GM23338 (cell line): ENCODE measurements around the gene COG2. TPM values are rescaled to one million over a fixed set of nuclear protein-coding genes. Genes with fewer than 3 reads are reported as not detected.

Experiments used
- ATAC-seq: fragments of 200-7000 bp; cut with Tn5 transposase; 3 replicates; pipeline ENCODE4 v1.9.1; 2020
- DNase-seq: peaks from one replicate; pipeline ENCODE4 v3.0.0-alpha.2; 2015; ENCODE audit warnings: low spot score
- H2AFZ ChIP-seq: fragments of 200-600 bp; sonication (generic); 2 replicates; pipeline ENCODE4 v1.8.0; 2016; ENCODE audit warnings: antibody characterized with exemption, mild to moderate bottlenecking, moderate library complexity
- H3F3A ChIP-seq: fragments of 200-600 bp; sonication (generic); replicated peaks from 2 replicates; pipeline ENCODE4 v1.8.0; 2017; ENCODE audit warnings: antibody characterized with exemption, mixed run types, low read depth
- H3K27ac ChIP-seq: fragments of 200-600 bp; sonication (generic); 2 replicates; pipeline ENCODE4 v1.6.1; 2016; ENCODE audit warnings: low read depth
- H3K27me3 ChIP-seq: fragments of 200-600 bp; sonication (generic); 2 replicates; pipeline ENCODE4 v1.8.0; 2016; ENCODE audit warnings: mild to moderate bottlenecking, mixed run types, moderate library complexity; ENCODE audit not compliant: insufficient read depth
- H3K36me3 ChIP-seq: fragments of 200-600 bp; sonication (generic); 2 replicates; pipeline ENCODE4 v1.8.0; 2016; ENCODE audit warnings: mild to moderate bottlenecking; ENCODE audit not compliant: insufficient read depth
- H3K4me1 ChIP-seq: fragments of 200-600 bp; sonication (generic); 2 replicates; pipeline ENCODE4 v1.8.0; 2016; ENCODE audit warnings: mild to moderate bottlenecking, moderate library complexity; ENCODE audit not compliant: insufficient read depth
- H3K4me2 ChIP-seq: fragments of 200-600 bp; sonication (generic); 2 replicates; pipeline ENCODE4 v1.7.1; 2017; ENCODE audit warnings: mixed run types
- H3K4me3 ChIP-seq: fragments of 200-600 bp; sonication (generic); 2 replicates; pipeline ENCODE4 v1.6.1; 2016; ENCODE audit warnings: mixed run types
- H3K79me2 ChIP-seq: fragments of 200-600 bp; sonication (generic); replicated peaks from 2 replicates; pipeline ENCODE4 v1.8.0; 2017; ENCODE audit warnings: mild to moderate bottlenecking; ENCODE audit not compliant: insufficient read depth
- H3K9me2 ChIP-seq: fragments of 200-600 bp; sonication (generic); 2 replicates; pipeline ENCODE4 v1.8.0; 2017; ENCODE audit not compliant: insufficient read depth
- H4K20me1 ChIP-seq: fragments of 200-600 bp; sonication (generic); replicated peaks from 2 replicates; pipeline ENCODE4 v1.8.0; 2017; ENCODE audit warnings: mild to moderate bottlenecking; ENCODE audit not compliant: insufficient read depth
- H3K27ac Mint-ChIP-seq: 2 replicates; pipeline ENCODE4 v1.8.0; 2020; ENCODE audit warnings: inconsistent platforms, mild to moderate bottlenecking, moderate library complexity, mixed read lengths
- H3K27me3 Mint-ChIP-seq: 3 replicates; pipeline ENCODE4 v1.8.0; 2022; ENCODE audit warnings: low read depth, mild to moderate bottlenecking, moderate library complexity, mixed read lengths, inconsistent platforms; ENCODE audit not compliant: insufficient read depth, poor library complexity
- H3K36me3 Mint-ChIP-seq: 3 replicates; pipeline ENCODE4 v1.8.0; 2021; ENCODE audit warnings: low read depth, mild to moderate bottlenecking, inconsistent platforms, moderate library complexity, mixed read lengths
- H3K4me1 Mint-ChIP-seq: 3 replicates; pipeline ENCODE4 v1.8.0; 2020; ENCODE audit warnings: mild to moderate bottlenecking, inconsistent platforms, mixed read lengths
- H3K4me3 Mint-ChIP-seq: 3 replicates; pipeline ENCODE4 v1.8.0; 2021; ENCODE audit warnings: moderate library complexity, mild to moderate bottlenecking, inconsistent platforms, mixed read lengths
- H3K9me3 Mint-ChIP-seq: 3 replicates; pipeline ENCODE4 v1.8.0; 2020; ENCODE audit warnings: moderate library complexity, mild to moderate bottlenecking, inconsistent platforms, mixed read lengths
- EZH2phosphoT487 ChIP-seq: fragments of 200-600 bp; sonication (generic); IDR thresholded peaks from one replicate; pipeline ENCODE4 v1.8.1; 2018; ENCODE audit warnings: antibody characterized with exemption; ENCODE audit not compliant: unreplicated experiment
- JUNB ChIP-seq: IDR thresholded peaks from one replicate; pipeline ENCODE4 v1.6.1; 2016; ENCODE audit warnings: antibody characterized with exemption; ENCODE audit not compliant: unreplicated experiment
- ZNF331 ChIP-seq: fragments of 250-450 bp; sonication (Bioruptor Pico); IDR thresholded peaks from 2 replicates; pipeline ENCODE4 v1.5.0; 2020; ENCODE audit warnings: low read depth, mild to moderate bottlenecking, moderate library complexity
- polyA plus RNA-seq: library from polyadenylated mRNA; unstranded; fragments of >200 nt; fragmentation: Nextera tagmentation; extraction: Ambion mirVana; gene quantifications from 2 replicates; pipeline ENCODE4 v1.2.1, GENCODE V29; 2016
- total RNA-seq: library from RNA; depleted of rRNA; stranded (reverse); fragments of >200 nt; shearing (Covaris generic); gene quantifications from 2 replicates; pipeline ENCODE4 v1.2.3, GENCODE V29; 2014
- TF ChIP-seq, protein P1 (sequence below): IDR thresholded peaks from one replicate; pipeline ENCODE4 v1.6.1; 2018; ENCODE audit warnings: antibody characterized with exemption; ENCODE audit not compliant: unreplicated experiment
- TF ChIP-seq, protein P2 (sequence below): fragments of 250-450 bp; sonication (Bioruptor Pico); IDR thresholded peaks from 2 replicates; pipeline ENCODE4 v1.5.0; 2020; ENCODE audit warnings: mild to moderate bottlenecking, moderate library complexity

Gene COG2
- total and polyA plus RNA-seq, 2 experiments from 2014 or later: 35.8 to 38.5 TPM

DNA sequence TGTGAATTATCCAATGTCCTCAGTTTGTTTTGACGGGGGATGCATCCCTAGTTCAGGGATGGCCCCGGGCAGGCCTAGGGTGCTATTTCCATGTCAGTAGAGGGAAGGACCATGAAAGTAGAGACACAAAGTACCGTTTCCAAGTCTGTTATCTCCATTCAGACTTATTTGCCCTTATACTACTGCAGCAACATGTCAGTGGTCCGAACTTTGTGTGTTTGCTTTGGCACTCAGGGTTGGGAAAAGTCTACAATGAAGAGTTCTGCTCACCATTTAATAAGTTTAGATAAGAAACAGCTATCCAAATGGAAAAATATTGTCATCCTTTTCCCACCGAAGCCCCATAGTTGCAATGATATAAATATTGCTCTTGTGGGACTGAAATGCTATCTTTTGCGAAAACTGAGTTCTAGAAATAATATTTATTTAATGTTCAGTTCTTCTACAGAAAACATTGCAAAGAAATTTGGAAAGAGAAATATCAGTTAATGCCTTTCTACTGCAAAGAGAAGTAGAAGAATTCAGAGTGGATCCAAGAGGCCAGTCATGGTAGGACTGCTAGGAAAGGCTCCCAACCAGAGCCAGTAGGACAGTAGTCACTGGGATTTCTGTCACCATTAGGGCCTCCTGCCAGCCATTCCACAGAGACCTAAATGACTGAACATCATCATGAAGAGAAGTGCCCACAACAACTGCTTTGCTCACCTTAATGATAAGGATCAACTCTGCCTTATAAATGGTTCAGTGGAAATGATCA is 83.2 kb downstream of the COG2 start:
- Histone ChIP-seq H3K27ac (no peak overlapping the region), H4K20me1 (no peaks in the 10 kb centered on the region)

More for the DNA sequence above, 83.2 kb downstream of the COG2 start:
- H3K36me3 Mint-ChIP-seq: peaks cover 6% of the 10 kb centered on the region; the same call in 2 of the 3 replicates
- no peak overlapping the region for H3K27ac Mint-ChIP-seq
- Histone ChIP-seq H3K4me3 (no peak overlapping the region), H3K79me2 (no peaks in the 10 kb centered on the region), H2AFZ (no peak overlapping the region), H3K4me1 (peaks cover 14% of the 10 kb centered on the region), H3F3A (no peaks in the 10 kb centered on the region), H3K36me3 (no peaks in the 10 kb centered on the region), H3K9me2 (0 out of 2 replicates have a peak, but pooled peaks cover 4% of the 10 kb centered on the region), H3K4me2 (no peak overlapping the region), H3K27me3 (no peaks in the 10 kb centered on the region)
- H3K9me3 Mint-ChIP-seq: peaks cover 23% of the 10 kb centered on the region
- H3K4me3 Mint-ChIP-seq: no peak overlapping the region
- H3K4me1 Mint-ChIP-seq: peaks cover 17% of the 10 kb centered on the region
- peaks cover 10% of the 10 kb centered on the region for H3K27me3 Mint-ChIP-seq
- DNase-seq (no peak), ATAC-seq (no peak)
- TF ChIP-seq, protein P1, sequence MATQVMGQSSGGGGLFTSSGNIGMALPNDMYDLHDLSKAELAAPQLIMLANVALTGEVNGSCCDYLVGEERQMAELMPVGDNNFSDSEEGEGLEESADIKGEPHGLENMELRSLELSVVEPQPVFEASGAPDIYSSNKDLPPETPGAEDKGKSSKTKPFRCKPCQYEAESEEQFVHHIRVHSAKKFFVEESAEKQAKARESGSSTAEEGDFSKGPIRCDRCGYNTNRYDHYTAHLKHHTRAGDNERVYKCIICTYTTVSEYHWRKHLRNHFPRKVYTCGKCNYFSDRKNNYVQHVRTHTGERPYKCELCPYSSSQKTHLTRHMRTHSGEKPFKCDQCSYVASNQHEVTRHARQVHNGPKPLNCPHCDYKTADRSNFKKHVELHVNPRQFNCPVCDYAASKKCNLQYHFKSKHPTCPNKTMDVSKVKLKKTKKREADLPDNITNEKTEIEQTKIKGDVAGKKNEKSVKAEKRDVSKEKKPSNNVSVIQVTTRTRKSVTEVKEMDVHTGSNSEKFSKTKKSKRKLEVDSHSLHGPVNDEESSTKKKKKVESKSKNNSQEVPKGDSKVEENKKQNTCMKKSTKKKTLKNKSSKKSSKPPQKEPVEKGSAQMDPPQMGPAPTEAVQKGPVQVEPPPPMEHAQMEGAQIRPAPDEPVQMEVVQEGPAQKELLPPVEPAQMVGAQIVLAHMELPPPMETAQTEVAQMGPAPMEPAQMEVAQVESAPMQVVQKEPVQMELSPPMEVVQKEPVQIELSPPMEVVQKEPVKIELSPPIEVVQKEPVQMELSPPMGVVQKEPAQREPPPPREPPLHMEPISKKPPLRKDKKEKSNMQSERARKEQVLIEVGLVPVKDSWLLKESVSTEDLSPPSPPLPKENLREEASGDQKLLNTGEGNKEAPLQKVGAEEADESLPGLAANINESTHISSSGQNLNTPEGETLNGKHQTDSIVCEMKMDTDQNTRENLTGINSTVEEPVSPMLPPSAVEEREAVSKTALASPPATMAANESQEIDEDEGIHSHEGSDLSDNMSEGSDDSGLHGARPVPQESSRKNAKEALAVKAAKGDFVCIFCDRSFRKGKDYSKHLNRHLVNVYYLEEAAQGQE: no peak
- no peak for TF ChIP-seq ZNF331 (CRISPR knock-in tag)
- TF ChIP-seq, protein P2, sequence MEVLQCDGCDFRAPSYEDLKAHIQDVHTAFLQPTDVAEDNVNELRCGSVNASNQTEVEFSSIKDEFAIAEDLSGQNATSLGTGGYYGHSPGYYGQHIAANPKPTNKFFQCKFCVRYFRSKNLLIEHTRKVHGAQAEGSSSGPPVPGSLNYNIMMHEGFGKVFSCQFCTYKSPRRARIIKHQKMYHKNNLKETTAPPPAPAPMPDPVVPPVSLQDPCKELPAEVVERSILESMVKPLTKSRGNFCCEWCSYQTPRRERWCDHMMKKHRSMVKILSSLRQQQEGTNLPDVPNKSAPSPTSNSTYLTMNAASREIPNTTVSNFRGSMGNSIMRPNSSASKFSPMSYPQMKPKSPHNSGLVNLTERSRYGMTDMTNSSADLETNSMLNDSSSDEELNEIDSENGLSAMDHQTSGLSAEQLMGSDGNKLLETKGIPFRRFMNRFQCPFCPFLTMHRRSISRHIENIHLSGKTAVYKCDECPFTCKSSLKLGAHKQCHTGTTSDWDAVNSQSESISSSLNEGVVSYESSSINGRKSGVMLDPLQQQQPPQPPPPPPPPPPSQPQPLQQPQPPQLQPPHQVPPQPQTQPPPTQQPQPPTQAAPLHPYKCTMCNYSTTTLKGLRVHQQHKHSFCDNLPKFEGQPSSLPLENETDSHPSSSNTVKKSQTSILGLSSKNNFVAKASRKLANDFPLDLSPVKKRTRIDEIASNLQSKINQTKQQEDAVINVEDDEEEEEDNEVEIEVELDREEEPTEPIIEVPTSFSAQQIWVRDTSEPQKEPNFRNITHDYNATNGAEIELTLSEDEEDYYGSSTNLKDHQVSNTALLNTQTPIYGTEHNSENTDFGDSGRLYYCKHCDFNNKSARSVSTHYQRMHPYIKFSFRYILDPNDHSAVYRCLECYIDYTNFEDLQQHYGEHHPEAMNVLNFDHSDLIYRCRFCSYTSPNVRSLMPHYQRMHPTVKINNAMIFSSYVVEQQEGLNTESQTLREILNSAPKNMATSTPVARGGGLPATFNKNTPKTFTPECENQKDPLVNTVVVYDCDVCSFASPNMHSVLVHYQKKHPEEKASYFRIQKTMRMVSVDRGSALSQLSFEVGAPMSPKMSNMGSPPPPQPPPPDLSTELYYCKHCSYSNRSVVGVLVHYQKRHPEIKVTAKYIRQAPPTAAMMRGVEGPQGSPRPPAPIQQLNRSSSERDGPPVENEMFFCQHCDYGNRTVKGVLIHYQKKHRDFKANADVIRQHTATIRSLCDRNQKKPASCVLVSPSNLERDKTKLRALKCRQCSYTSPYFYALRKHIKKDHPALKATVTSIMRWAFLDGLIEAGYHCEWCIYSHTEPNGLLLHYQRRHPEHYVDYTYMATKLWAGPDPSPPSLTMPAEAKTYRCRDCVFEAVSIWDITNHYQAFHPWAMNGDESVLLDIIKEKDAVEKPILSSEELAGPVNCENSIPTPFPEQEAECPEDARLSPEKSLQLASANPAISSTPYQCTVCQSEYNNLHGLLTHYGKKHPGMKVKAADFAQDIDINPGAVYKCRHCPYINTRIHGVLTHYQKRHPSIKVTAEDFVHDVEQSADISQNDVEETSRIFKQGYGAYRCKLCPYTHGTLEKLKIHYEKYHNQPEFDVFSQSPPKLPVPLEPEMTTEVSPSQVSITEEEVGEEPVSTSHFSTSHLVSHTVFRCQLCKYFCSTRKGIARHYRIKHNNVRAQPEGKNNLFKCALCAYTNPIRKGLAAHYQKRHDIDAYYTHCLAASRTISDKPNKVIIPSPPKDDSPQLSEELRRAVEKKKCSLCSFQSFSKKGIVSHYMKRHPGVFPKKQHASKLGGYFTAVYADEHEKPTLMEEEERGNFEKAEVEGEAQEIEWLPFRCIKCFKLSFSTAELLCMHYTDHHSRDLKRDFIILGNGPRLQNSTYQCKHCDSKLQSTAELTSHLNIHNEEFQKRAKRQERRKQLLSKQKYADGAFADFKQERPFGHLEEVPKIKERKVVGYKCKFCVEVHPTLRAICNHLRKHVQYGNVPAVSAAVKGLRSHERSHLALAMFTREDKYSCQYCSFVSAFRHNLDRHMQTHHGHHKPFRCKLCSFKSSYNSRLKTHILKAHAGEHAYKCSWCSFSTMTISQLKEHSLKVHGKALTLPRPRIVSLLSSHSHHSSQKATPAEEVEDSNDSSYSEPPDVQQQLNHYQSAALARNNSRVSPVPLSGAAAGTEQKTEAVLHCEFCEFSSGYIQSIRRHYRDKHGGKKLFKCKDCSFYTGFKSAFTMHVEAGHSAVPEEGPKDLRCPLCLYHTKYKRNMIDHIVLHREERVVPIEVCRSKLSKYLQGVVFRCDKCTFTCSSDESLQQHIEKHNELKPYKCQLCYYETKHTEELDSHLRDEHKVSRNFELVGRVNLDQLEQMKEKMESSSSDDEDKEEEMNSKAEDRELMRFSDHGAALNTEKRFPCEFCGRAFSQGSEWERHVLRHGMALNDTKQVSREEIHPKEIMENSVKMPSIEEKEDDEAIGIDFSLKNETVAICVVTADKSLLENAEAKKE (CRISPR knock-in tag): no peak
- no peak for TF ChIP-seq EZH2phosphoT487
- TF ChIP-seq JUNB: no peak
